ENCODE measurements around the gene NEMP1.
"Not testable (repeated sequence)": the region's sequence is repeated elsewhere in the genome, so short reads cannot be mapped to it uniquely, and the experiment has no call there.

NEMP1 gene

DNA sequence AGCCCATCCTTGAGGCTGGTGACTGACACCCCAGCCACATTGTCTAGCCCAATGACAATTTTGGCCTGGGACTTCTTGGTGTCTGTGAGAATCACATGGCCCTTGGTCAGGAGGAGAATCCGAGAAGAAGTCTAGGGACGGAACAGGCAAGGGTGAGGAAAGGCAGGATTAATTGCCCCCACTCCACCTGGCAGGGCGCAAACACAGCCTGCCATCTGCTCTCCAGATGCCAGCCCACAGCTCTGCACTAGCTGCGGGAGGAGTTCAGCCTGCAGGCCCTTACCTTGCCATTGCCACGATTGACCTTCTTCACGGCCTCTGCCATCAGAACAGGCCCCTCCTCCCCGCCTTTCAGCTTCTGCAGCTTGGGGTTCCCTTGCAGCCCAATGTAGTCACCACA, 49.1 kb downstream of the NEMP1 start:
- DNase-seq (ENCODE audit: low spot score), result no peak

DNA sequence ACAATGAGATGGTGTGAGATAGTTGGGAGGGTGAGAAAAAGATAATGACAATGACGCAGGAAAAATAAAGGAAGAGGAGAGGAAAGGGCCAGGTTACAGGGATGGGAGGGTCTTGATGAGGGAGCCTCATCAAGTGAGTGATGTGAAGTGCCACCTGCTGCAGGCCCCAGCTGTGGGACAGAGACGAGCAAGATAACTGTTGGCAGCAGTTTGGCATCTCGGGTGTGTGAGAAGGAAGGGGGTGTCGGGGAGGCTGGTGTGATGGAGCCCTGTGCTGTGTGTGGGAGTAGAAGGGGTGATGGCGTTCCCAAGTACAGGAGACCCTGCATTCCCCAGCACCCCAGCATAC, 50.8 kb downstream of the NEMP1 start:
- DNase-seq (ENCODE audit: low spot score), result no peak

DNA sequence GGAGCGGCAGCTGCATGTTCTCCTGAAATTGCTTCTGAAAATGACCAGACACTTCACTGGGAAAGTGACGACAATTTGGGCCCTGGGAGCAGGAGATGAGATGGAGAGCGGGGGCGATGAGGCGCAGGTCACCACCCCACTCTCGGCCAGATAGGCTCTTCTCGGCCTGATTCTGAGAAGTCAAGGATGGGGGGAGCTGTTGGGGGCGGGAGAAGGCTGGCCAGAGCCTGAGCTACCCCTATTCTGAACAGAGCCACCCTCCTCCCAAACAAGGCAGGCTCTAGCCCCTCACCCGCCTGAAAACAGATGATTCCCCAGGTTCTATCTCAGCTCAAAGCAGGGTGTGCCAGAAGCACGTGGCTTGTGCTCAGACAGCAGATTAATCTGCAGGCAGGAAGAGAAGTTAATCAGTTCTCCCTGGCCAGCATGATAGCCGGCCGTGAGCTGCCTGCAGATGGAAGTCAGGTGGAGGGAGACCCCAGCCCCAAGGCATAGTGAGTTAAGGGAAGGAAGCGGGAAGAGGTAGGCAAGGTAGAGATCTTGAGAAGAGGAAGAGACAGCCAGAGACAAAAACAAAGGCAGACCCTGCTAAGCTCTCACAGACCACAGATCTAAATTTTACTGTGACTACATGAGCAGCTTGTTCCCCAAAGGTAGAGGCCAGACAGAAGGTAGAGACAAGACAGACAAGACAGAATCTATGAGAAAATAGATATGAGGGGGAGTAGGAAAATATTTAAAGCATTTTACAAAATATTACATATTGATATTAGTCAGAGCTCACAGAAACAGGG, 51.4 kb downstream of the NEMP1 start:
- DNase-seq (ENCODE audit: low spot score), result no peak

DNA sequence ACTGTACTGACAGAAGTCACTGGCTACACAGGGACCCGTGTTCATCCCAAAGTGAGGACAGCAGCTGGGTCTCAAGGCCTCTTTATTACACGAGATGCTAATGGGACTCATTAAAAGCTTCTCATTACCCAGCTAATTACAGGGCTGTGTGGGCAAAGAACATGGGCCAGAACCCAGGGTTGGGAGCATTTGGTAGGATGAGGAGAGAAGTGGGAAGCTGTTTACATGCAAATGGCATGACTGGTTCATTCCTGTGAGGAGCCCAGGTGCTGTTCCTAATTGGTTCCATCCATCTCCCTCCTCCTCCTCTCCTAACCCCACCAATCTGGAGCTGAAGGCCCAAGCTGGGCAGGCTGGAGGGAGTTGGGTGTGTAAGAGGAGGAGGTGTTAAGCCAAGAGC, 53.4 kb downstream of the NEMP1 start:
- no peak for DNase-seq (ENCODE audit: low spot score)

DNA sequence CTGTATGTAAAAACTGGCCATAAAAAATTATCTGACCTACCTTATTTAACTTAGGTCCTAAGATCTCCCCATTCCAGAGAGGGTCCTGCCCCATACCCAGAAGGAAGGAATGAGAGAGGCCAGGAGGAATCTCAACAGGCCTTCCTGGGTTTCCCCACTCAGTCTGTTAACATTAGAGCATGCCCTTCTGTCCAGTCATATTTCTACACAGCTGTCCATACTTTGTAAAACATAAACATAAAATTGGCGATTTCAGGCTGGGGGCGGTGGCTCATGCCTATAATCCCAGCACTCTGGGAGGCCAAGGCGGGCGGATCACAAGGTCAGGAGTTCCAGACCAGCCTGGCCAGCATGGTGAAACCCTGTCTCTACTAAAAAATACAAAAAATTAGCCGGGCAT, 56.3 kb downstream of the NEMP1 start:
- not testable (repeated sequence) for DNase-seq (ENCODE audit: low spot score)

DNA sequence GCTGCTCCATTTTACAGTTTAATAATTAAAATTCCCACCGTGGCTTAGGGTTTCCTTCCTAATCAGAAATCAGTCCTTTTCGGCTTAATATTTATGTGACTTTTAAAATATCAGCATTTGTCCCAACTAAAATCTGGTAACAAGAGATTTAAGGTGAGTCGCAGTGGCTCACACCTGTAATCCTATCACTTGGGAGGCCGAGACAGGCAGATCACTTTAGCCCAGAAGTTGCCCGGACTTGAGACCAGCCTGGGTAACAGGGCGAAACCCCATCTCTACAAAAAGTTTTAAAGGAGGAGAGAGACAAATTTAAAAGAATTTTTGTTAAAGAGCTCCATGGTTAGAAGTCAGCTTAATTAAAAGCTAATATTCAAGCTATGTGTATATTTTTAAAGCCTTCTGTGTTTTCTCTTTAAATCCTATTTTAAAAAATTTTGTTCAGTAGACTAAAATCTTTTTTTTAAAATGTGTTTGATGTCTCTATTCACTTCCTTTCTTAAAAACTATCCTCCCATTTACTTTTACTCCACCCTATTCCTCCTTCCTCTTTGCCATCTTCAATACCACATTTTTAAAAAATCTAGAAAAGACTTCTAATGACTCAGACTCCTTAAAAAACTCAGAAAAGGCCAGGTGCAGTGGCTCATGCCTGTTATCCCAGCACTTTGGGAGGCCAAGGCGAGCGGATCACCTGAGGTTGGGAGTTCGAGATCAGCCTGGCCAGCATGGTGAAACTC, 58.4 kb downstream of the NEMP1 start:
- no peak for DNase-seq (ENCODE audit: low spot score)

DNA sequence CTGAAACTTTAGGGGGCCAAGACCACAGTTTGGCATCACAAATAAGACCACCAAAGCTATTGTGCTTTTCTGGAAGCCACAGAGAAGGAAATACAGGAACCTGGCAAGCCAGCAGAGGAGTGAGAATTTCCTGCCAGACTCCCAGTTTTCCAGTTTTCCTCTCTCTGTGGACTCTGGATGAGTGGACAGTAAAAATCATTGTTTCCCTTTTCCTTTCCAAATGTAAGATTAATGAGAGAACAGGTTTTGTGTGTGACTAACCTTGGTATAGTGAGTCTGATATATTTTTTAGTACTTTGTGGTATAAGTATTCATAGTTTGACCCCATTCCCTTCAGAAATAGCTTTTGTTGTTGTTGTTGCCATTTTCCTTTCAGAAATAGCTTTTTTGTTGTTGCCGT, 59.7 kb downstream of the NEMP1 start:
- no peak for DNase-seq (ENCODE audit: low spot score)

DNA sequence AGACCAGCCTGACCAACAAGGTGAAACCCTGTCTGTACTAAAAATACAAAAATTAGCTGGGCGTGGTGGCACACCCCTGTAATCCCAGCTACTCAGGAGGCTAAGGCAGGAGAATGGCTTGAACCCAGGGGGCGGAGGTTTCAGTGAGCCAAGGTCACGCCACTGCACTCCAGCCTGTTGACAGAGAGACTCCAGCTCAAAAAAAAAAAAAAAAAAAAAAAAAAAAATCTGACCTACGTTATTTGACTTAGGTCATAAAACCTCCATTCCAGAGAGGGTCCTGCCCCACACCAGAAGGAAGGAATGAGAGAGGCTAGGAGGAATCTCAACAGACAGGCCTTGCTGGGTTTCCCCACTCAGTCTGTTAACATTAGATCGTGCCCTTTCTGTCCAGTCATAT, 60.2 kb downstream of the NEMP1 start:
- DNase-seq (ENCODE audit: low spot score), result not testable (repeated sequence)

DNA sequence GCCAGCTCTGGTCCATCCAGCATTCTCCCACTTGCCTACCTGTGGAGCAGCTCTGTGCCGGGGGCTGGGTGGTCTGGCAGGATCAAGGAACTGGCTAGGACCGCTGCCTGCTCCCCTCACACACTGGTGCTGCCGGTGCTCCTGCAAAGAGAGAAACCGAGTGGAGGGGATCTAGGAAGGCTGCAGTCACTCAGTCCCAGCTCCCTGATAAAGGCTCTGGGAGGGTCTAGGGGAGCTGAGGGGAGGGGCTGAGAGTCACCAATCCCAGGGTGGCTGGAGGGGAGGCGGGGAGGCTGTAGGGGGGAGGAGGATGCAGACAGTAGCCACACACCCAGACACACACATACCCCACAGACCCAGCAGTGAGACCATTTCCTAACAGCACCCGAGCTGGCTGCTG, 62.2 kb downstream of the NEMP1 start, which contains the start of gene TAC3:
Gene TAC3, minus strand, starts transcription at position 182 of the 400 bp plus-strand sequence. CDS start 732 bp downstream, outside the sequence.
- no peak for DNase-seq (ENCODE audit: low spot score)

DNA sequence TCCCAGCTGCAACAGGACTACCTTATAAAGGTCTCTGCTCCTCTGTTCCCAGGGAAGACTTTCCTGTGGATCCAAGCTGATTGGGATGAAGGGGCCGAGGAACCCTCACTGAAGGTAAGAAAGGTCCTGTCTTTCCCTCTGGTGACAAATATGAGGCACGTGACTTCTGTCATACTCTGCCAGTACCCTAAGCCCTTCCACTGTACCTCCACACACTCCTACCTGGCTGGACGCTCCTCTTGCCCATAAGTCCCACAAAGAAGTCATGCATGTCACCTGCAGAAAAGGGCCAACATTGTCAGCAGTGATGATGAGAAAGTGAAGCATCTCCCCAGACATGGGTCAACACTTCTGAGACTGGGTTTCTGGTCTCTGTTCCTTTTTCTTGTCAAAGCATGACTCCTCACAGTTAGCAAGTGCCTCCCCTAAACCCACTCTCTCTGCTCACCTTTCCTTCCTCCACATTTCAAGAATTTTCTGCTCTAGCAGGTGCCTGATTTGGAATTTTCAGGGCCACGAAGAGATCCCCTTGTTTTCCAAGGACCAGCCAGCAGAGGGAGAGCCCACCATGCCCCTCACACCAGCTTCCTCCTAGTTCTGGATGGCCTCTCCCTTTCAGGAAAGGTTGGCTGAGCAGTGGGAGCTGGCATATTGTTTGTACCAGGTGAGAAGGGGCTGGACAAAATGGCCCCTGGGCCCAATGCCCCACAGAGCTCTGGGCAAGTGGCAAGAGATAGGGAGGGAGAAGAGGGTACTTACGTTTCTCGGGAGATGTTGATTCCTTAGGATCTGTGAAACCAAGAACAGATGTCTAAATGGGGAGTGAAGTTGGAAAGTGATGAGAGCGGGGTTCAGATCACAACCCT, 65.8 kb downstream of the NEMP1 start:
- DNase-seq (ENCODE audit: low spot score), result no peak

DNA sequence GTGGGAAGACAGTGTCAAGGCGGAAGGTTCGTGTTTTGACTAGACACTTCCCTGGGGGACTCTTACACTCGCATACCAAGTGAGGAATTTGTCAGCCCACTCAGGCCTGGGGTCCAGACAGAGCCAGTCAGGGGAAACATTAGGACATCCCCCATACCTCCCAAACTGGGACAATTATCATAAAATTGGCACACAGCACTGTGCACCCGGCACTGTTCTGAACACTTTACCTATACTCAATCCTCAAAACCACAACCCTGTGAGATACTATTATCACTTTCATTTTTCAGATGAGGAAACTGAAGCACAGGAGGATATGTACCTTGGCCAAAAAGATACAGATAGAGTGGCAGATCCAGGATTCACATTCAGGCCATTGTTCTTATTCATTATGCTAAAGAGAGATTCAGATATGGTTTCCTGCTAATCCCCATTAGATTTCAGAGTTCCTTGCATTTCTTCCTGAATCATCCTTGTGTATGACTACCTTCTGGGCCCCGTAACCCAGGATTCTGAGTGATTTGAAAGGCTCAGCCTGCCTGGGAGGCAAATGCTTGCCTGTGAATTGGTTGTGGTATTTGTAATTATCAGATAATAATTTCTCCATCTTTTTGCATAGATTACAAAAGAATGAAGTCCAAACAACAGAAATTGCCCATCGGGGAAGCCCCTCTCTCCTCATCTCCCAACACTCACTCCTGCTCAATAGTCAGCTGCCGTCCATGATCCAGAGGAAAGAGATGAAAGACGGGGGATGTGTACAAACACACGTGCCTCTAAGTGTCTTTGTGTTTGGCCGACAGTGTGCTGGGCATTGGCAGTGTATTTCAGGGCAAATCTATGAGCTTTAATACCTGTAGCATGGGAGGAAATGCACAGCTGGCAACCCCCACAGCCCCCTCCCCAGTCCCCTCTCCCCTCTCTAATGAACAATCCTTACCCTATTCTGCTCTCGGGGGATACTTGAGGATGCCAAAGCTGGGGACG, 66.9 kb downstream of the NEMP1 start:
- DNase-seq (ENCODE audit: low spot score), result no peak

DNA sequence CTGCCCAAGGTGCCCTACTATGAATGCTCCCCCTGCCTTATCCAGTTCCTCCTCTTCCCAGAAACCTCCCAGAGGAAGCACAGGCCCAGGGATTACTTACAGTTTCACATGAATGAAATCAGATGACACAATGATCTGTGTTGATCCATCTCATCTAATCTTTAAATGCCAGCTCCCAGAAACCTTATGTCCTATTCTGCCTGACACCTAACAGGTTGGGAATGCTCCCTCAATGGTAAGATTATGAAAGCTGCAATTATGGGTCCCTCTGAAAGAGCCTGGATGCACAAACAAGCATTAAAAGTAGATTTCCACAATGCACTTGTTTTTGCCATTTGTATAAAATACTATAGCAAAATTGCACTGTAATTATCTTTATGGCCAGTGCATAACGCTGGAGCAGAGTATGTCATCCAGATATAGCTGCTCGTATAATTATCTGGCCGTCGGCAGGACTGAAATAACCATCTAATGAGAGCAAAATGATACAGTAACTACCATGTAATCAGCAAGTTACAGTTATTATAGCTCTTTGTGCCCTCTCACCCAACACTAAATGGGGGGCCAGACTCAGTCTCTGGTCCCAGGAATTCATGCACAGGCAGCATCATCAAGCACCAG, 67.9 kb downstream of the NEMP1 start:
- no peak for DNase-seq (ENCODE audit: low spot score)

DNA sequence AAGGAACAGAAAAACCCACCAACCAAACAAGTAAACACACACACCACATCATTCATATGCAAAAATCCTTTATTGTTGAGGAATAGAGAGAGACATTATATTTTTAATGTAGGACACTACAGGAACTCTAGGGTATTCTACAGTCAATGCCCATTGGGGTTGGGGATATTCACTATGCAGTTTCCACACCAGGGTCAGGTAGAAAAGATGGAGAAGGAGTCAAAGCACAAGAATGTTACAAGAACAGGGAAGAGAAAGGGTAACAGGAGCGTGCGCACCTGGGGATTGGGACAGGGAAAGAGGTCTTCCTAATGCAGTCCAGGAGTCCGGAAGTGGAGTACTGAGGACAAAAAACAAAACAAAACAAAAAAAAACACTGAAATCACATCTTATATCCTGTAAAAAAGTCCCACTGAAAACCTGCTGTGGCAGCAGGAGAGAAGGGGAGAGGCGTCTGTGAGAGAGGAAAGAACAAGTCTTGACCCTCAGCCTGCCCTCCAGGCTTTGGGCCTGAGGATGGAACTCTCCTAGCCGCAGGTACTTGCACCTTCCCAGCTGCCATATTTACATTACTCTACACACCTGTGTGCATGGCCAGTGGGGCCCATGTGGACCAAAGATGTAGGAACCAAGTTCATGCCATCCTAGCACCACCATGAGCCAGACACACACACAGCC, 68.5 kb downstream of the NEMP1 start:
- no peak for DNase-seq (ENCODE audit: low spot score)

DNA sequence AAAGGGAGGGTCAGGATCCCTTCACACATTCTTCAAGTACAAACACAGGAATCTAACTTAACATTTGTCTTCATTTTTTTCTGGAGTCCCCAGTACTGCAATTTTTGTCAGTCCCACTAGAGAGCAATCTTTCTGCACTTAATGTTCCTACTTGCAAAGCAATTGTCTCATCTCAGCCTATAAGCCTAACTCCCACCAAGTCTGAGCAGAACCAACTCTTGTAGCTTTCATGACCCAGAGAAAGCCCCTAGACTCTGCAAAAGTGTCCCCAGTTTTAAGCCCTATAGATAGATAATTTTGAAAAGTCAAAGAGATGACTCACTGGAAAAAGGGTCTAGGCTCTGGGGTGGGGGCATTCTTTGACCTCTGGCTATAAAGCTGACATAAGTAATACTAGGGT, 70.4 kb downstream of the NEMP1 start:
- DNase-seq (ENCODE audit: low spot score), result peak; percentile 59

DNA sequence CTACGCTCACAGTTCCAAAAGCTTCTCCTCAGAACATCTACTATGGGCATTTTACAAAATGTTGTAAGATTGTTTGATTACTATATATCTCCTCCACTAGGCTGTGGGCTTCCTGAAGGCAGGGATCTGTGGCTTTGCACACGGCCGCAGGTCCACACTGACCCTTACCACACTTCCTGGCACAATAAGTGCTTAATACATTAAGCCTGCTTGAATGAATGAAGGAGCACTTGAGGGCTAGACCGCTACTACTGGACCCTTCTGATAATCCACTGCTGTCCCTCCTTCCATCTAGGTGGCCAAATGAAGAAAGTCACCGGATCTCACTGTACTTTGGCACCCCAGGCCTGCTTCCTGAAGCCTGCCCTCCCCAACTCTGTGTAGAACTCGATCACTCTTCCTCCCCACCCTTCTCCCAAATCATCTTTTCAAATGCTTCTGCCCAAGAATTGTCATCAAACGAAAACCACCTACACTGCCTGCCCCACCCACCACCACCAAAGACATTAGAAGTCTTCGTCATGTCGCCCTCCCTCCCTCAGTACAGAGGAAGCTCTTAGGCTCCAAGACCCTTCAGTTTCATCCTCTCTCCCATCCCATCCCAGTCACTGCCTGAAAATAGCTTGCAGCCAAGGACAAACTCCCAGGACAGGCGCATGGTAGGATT, 71.6 kb downstream of the NEMP1 start:
- DNase-seq (ENCODE audit: low spot score), result no peak

DNA sequence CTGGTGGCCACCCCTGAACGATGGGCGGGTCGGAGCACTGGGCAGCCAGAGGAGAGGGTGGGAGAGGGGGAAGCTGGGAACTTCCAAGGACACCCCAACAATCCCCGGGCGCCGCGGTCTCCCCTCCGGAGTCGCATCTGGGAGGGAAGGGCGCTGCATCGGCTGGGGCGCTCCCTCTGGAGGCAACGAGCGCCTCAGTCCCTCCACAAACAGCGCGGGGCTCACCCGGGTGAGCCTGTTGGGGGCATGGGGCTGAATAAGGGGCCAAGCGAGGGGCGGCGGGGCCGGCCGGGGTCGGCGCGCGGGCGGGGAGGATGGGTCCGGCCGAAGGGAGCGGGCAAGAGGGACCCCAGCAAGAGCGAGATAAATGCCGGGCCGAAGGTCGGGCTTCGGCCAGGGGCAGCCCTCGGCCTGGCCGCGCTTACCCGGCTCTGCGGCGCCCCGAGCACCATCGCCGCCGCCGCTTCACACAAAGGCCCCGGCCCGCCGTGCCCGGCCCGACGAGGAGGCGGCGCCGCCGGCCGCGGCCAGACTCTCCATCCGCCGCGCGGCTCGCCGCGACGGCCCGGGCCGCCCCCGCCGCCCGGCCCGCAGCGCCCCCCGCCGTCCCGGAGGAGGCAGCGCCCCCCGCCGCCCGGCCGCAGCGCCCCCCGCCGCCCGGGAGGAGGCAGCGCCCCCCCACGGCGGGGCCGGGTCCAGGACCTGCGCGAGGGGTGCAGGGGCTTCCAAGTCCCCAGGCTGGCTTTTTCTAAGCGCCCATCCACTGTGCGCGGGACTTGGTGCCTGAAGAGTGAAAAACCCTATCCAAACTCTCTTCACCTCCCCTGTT, 72.4 kb downstream of the NEMP1 start, which contains the start of gene ZBTB39:
Gene ZBTB39, minus strand, starts transcription at position 567 of the 829 bp plus-strand sequence. CDS start 1,629 bp downstream, outside the sequence.
- peak; percentile 70 for DNase-seq (ENCODE audit: low spot score)
